ENCODE results near the gene C12orf76. TPM values are rescaled to one million over a fixed set of nuclear protein-coding genes. Genes with fewer than 3 reads are reported as not detected.

The C12orf76 gene
- polyA plus RNA-seq, 1 of the 3 experiments (the other 2 are of a cell fraction) = 29.2 TPM

DNA sequence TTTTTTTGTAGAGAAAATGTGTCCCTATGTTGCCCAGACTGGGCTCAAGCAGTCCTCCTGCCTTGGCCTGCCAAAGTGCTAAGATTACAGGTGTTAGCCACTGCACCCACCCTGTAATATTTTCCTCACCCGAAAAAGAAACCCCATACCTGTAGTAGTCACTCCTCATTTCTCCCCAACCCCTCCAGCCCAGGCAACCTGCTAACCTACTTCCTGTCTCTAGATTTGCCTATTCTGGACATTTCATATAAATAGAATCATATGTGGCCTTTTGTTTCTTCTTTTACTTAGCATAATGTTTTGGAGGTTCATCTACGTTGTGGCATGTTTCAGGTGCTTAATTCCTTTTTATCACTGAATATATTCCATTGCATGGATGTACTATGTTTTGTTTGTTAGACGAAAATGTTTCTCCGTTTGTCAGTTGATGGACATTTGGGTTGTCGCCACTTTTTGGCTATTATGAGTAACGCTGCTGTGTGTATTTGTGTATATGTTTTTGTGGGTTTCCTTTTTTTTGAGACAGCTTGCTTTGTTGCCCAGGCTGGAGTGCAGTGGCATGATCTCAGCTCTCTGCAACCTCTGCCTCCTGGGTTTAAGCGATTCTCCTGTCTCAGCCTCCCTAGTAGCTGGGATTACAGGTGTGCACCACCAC is 42.9 kb downstream of the C12orf76 start:
- H3K36me3 ChIP-seq (replicated peaks in 1 of 2; ENCODE audit: control insufficient read depth in 1 of 2, insufficient read depth in 2 of 2, low read length in 1 of 2) = peaks cover 0 to 8% of the 10 kb centered on the region in 2 experiments
- POLR2A ChIA-PET = no interaction called here
- CTCF ChIA-PET = no interaction called here
- DNase-seq = no peak
- no peak overlapping the region for H3K4me2 ChIP-seq
- no peak overlapping the region for H2AFZ ChIP-seq (ENCODE audit: low read depth)
- H4K20me1 ChIP-seq (ENCODE audit: insufficient read depth) = no peaks in the 10 kb centered on the region; the same call in 1 of the 2 replicates
- TF ChIP-seq RCOR1 (IDR thresholded peaks at IDR 0.05; ENCODE audit: low read length) (no peak), TAF1 (IDR thresholded peaks at IDR 0.05; ENCODE audit: borderline replicate concordance, low read depth, low read length) (no peak), MEF2A (IDR thresholded peaks at IDR 0.05; ENCODE audit: borderline replicate concordance, low read depth) (no peak), JUND (IDR thresholded peaks at IDR 0.05) (no peak), MXI1 (IDR thresholded peaks at IDR 0.05; ENCODE audit: low read depth, low read length) (no peak), FOSL2 (IDR thresholded peaks at IDR 0.05; ENCODE audit: borderline replicate concordance, low read depth) (no peak), ELF1 (IDR thresholded peaks at IDR 0.05) (no peak), POLR2AphosphoS5 (IDR thresholded peaks at IDR 0.05; ENCODE audit: low read depth, low read length) (no peak)
- TF ChIP-seq, protein P1, sequence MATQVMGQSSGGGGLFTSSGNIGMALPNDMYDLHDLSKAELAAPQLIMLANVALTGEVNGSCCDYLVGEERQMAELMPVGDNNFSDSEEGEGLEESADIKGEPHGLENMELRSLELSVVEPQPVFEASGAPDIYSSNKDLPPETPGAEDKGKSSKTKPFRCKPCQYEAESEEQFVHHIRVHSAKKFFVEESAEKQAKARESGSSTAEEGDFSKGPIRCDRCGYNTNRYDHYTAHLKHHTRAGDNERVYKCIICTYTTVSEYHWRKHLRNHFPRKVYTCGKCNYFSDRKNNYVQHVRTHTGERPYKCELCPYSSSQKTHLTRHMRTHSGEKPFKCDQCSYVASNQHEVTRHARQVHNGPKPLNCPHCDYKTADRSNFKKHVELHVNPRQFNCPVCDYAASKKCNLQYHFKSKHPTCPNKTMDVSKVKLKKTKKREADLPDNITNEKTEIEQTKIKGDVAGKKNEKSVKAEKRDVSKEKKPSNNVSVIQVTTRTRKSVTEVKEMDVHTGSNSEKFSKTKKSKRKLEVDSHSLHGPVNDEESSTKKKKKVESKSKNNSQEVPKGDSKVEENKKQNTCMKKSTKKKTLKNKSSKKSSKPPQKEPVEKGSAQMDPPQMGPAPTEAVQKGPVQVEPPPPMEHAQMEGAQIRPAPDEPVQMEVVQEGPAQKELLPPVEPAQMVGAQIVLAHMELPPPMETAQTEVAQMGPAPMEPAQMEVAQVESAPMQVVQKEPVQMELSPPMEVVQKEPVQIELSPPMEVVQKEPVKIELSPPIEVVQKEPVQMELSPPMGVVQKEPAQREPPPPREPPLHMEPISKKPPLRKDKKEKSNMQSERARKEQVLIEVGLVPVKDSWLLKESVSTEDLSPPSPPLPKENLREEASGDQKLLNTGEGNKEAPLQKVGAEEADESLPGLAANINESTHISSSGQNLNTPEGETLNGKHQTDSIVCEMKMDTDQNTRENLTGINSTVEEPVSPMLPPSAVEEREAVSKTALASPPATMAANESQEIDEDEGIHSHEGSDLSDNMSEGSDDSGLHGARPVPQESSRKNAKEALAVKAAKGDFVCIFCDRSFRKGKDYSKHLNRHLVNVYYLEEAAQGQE (IDR thresholded peaks at IDR 0.05; ENCODE audit: low read depth, low read length) = no peak
- TF ChIP-seq, protein P2, sequence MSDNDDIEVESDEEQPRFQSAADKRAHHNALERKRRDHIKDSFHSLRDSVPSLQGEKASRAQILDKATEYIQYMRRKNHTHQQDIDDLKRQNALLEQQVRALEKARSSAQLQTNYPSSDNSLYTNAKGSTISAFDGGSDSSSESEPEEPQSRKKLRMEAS (IDR thresholded peaks at IDR 0.05; ENCODE audit: low read depth) = no peak
- TF ChIP-seq, protein P3, sequence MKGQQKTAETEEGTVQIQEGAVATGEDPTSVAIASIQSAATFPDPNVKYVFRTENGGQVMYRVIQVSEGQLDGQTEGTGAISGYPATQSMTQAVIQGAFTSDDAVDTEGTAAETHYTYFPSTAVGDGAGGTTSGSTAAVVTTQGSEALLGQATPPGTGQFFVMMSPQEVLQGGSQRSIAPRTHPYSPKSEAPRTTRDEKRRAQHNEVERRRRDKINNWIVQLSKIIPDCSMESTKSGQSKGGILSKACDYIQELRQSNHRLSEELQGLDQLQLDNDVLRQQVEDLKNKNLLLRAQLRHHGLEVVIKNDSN (IDR thresholded peaks at IDR 0.05; ENCODE audit: borderline replicate concordance, low read depth) = no peak
- TF ChIP-seq, protein P4, sequence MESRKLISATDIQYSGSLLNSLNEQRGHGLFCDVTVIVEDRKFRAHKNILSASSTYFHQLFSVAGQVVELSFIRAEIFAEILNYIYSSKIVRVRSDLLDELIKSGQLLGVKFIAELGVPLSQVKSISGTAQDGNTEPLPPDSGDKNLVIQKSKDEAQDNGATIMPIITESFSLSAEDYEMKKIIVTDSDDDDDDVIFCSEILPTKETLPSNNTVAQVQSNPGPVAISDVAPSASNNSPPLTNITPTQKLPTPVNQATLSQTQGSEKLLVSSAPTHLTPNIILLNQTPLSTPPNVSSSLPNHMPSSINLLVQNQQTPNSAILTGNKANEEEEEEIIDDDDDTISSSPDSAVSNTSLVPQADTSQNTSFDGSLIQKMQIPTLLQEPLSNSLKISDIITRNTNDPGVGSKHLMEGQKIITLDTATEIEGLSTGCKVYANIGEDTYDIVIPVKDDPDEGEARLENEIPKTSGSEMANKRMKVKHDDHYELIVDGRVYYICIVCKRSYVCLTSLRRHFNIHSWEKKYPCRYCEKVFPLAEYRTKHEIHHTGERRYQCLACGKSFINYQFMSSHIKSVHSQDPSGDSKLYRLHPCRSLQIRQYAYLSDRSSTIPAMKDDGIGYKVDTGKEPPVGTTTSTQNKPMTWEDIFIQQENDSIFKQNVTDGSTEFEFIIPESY (IDR thresholded peaks at IDR 0.05; ENCODE audit: borderline replicate concordance, low read depth) = no peak
- TF ChIP-seq, protein P5, sequence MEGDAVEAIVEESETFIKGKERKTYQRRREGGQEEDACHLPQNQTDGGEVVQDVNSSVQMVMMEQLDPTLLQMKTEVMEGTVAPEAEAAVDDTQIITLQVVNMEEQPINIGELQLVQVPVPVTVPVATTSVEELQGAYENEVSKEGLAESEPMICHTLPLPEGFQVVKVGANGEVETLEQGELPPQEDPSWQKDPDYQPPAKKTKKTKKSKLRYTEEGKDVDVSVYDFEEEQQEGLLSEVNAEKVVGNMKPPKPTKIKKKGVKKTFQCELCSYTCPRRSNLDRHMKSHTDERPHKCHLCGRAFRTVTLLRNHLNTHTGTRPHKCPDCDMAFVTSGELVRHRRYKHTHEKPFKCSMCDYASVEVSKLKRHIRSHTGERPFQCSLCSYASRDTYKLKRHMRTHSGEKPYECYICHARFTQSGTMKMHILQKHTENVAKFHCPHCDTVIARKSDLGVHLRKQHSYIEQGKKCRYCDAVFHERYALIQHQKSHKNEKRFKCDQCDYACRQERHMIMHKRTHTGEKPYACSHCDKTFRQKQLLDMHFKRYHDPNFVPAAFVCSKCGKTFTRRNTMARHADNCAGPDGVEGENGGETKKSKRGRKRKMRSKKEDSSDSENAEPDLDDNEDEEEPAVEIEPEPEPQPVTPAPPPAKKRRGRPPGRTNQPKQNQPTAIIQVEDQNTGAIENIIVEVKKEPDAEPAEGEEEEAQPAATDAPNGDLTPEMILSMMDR (IDR thresholded peaks at IDR 0.05) = no peak
- TF ChIP-seq, protein P6, sequence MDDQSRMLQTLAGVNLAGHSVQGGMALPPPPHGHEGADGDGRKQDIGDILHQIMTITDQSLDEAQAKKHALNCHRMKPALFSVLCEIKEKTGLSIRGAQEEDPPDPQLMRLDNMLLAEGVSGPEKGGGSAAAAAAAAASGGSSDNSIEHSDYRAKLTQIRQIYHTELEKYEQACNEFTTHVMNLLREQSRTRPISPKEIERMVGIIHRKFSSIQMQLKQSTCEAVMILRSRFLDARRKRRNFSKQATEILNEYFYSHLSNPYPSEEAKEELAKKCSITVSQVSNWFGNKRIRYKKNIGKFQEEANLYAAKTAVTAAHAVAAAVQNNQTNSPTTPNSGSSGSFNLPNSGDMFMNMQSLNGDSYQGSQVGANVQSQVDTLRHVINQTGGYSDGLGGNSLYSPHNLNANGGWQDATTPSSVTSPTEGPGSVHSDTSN (IDR thresholded peaks at IDR 0.05) = no peak
- H3K4me3 ChIP-seq (ENCODE audit: low read depth in 2 of 2, low read length in 1 of 2) = no peak overlapping the region
- peaks cover 7% of the 10 kb centered on the region for H3F3A ChIP-seq (replicated peaks; ENCODE audit: insufficient read depth)
- H3K27ac ChIP-seq (ENCODE audit: low read depth in 2 of 2, low read length in 1 of 2) = no peak overlapping the region
- peaks cover 98% of the 10 kb centered on the region for H3K79me2 ChIP-seq (ENCODE audit: insufficient read depth)
- H3K9me2 ChIP-seq = no peaks in the 10 kb centered on the region
- no peaks in the 10 kb centered on the region for H3K9me3 ChIP-seq
- WGBS (ENCODE audit: low lambda C conversion rate) = 96% methylated on average over 7 of the region's 7 CpGs
- no peaks in the 10 kb centered on the region for H3K27me3 ChIP-seq (ENCODE audit: insufficient read depth)
- peaks cover 1 to 18% of the 10 kb centered on the region in 2 experiments; a peak in 3 of 4 replicates for H3K4me1 ChIP-seq (ENCODE audit: control insufficient read depth in 1 of 2, insufficient read depth in 2 of 2, low read depth in 1 of 2, low read length in 1 of 2)
- no peak overlapping the region for H3K9ac ChIP-seq
